Measurements from ENCODE around the gene SLC12A4. TPM values are rescaled to one million over a fixed set of nuclear protein-coding genes. Genes with fewer than 3 reads are reported as not detected.
"Not testable (repeated sequence)": the region's sequence is repeated elsewhere in the genome, so short reads cannot be mapped to it uniquely, and the experiment has no call there.

SLC12A4 gene
- total and polyA plus RNA-seq, 10 donors: 4.6 to 68.5 (median 29.4) TPM

DNA sequence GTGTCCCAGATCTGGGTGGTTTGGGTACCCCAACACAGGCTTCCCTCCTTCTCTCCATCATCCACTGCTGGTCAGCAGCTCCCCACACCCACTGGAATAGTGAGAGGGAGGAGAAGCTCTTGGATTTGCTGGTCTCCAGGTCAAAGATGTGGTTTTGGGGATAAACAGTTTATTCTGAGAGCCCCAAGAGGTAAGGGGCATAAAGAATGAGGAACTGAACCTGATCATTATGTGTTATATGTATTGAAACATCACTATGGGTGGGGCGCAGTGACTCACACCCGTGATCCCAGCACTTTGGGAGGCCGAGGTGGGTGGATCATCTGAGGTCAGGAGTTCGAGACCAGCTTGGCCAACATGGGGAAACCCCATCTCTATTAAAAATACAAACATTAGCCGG, 27.0 kb upstream of the SLC12A4 start:
- no peaks in the 10 kb centered on the region for H3K9me3 ChIP-seq
- peaks cover 20 to 88% (median 68%) of the 10 kb centered on the region in 6 donors for H3K4me1 ChIP-seq
- TF ChIP-seq, protein P1, sequence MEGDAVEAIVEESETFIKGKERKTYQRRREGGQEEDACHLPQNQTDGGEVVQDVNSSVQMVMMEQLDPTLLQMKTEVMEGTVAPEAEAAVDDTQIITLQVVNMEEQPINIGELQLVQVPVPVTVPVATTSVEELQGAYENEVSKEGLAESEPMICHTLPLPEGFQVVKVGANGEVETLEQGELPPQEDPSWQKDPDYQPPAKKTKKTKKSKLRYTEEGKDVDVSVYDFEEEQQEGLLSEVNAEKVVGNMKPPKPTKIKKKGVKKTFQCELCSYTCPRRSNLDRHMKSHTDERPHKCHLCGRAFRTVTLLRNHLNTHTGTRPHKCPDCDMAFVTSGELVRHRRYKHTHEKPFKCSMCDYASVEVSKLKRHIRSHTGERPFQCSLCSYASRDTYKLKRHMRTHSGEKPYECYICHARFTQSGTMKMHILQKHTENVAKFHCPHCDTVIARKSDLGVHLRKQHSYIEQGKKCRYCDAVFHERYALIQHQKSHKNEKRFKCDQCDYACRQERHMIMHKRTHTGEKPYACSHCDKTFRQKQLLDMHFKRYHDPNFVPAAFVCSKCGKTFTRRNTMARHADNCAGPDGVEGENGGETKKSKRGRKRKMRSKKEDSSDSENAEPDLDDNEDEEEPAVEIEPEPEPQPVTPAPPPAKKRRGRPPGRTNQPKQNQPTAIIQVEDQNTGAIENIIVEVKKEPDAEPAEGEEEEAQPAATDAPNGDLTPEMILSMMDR (IDR thresholded peaks at IDR 0.05 in 8 of 11, conservative IDR thresholded peaks at IDR 0.05 in 3 of 11): no peak
- TF ChIP-seq POLR2A (IDR thresholded peaks at IDR 0.05) (no peak), POLR2AphosphoS5 (IDR thresholded peaks at IDR 0.05) (no peak)
- peaks cover 0 to 18% (median 0%) of the 10 kb centered on the region in 6 donors for H3K36me3 ChIP-seq
- WGBS, 5 donors: 40 to 65% (median 59%) methylated on average over 5 of the region's 5 CpGs
- peak overlapping the region; percentile 11 to 93 (median 60) for H3K27ac ChIP-seq
- H3K27me3 ChIP-seq (replicated peaks in 1 of 7): no peaks in the 10 kb centered on the region
- H3K4me3 ChIP-seq: peak overlapping the region in 1 of 8 donors; percentile 2
- intact Hi-C loops (cut with DNase I; ENCODE audit: low total_unique reads): no loop called here
- DNase-seq: no peak

DNA sequence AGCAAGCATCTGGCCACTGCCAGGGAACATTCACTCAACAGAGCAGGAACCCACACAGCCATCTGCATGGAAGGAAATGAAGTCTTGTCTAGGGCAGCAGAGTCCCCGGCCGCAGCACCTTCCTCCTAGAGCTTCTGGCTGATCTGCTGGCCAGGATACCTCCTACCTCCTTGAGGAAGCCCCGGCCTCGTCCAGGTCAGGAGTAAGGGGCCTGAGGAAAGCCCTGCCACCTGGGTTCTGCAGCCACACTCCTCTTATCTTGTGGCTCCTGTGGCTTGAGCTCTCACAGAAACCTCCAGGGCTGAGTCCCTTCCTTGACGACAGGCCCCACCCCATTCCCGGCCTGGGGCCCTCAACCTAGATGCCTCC, 25.6 kb upstream of the SLC12A4 start:
- H3K27me3 ChIP-seq (replicated peaks in 1 of 7); DNase-seq; H3K9me3 ChIP-seq: not testable (repeated sequence)
- peak overlapping the region in 5 of 8 donors; percentile 33 to 64 (median 36) for H3K4me3 ChIP-seq
- peak overlapping the region; percentile 82 to 93 (median 86) for H3K27ac ChIP-seq
- peaks cover 17 to 88% (median 55%) of the 10 kb centered on the region in 6 donors for H3K4me1 ChIP-seq
- H3K36me3 ChIP-seq: peaks cover 0 to 27% (median 0%) of the 10 kb centered on the region in 6 donors
- WGBS, 5 donors: 14 to 41% (median 30%) methylated on average over 4 to 6 of the region's 6 CpGs; no CpG with 5 or more reads in 1 of the 5 donors
- intact Hi-C loops (cut with DNase I; ENCODE audit: low total_unique reads): loop anchor here (5.0 kb wide), 1 partner anchor 48 kb away; no protein-coding TSS in a partner anchor

DNA sequence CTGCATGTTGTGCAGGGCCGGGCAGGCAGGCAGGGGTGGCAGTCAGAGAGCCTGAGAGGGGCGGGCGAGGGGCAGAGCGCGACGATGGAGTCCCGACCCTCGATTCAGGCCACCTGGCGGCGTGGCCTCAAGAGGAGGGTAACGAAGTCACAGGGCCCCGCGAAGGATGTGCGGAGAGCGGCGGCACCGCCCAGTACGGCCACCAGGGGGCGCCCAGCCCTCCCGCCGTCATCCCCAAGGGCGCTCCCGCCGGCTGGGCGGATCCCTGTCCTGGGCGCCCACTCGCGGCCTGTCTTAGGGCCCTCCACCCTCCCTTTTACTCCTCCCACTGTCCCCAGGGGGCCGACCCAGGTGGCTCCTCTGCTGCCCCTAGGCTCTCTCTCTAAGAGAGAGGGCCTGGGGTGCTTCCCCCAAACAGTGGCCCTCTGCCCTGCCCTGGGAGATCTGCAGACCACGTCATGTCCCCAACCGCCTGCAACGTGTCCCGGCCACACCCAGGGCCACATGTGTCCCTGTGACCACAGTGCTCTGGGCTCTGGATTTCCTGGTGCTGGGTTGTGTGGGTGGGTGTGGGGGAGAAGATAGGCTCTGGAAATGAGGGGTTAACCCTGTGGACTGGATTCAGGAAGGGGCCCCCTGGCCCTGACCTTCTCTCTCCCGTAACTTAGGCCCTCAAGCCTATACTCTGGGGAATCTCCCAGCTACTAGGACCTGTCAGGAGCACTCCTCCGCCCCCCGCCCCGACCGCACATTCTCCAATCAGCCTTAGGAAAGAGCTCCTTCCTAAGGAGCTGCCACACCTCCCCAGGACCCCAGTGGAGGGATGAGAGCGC, 25.0 kb upstream of the SLC12A4 start:
- peak overlapping the region; percentile 9 to 64 (median 34) for H3K4me3 ChIP-seq
- intact Hi-C loops (cut with DNase I; ENCODE audit: low total_unique reads): loop anchor here (5.0 kb wide), 1 partner anchor 49 kb away; no protein-coding TSS in a partner anchor

DNA sequence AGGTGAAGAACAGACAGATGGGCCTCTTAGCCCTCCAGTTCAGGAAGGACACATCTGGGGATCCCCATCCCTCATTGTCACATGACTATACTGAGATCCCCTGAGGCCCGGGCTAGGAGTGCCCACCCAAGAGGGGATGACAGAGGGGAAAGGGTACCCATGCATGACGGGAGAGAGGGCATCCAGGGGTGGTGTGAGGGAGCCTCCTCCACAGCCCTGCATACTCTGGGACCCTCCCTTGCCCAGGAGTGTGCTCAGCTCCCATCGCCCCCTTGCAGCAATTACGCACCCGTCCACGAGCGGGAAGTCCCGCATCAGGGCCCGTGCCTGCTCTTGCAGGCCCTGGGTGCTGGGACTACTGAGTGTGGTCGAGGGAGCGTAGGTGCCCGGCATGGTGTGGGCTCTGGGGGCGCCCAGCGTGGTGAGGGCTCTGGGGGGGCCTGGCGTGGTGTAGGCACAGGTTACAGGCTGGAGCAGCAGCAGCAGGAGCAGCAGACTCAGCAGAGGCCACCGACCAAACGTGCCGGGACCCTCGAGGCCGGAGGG, 24.3 kb upstream of the SLC12A4 start:
- no peak for DNase-seq
- no peak for TF ChIP-seq POLR2AphosphoS5 (IDR thresholded peaks at IDR 0.05)
- TF ChIP-seq, protein P1 (IDR thresholded peaks at IDR 0.05 in 8 of 11, conservative IDR thresholded peaks at IDR 0.05 in 3 of 11): no peak
- TF ChIP-seq POLR2A (IDR thresholded peaks at IDR 0.05): no peak
- intact Hi-C loops (cut with DNase I; ENCODE audit: low total_unique reads): loop anchor here (5.0 kb wide), 1 partner anchor 50 kb away; no protein-coding TSS in a partner anchor
- Histone ChIP-seq H3K9me3 (no peaks in the 10 kb centered on the region), H3K27me3 (replicated peaks in 1 of 7) (no peaks in the 10 kb centered on the region), H3K27ac (peak overlapping the region; percentile 82 to 93 (median 86)), H3K4me1 (peaks cover 17 to 88% (median 46%) of the 10 kb centered on the region in 6 donors), H3K4me3 (peak overlapping the region in 4 of 8 donors; percentile 35 to 64 (median 36)), H3K36me3 (peaks cover 0 to 27% (median 0%) of the 10 kb centered on the region in 6 donors)
- WGBS, 5 donors: 59 to 78% (median 72%) methylated on average over 16 to 20 of the region's 20 CpGs

More for the DNA sequence above, 25.0 kb upstream of the SLC12A4 start:
- DNase-seq: peak; percentile 97
- WGBS, 5 donors: 6 to 12% (median 9%) methylated on average over 15 to 39 of the region's 39 CpGs
- no peaks in the 10 kb centered on the region for H3K27me3 ChIP-seq (replicated peaks in 1 of 7)
- H3K4me1 ChIP-seq: peaks cover 17 to 88% (median 52%) of the 10 kb centered on the region in 6 donors
- TF ChIP-seq POLR2A (IDR thresholded peaks at IDR 0.05): no peak
- peak; percentile 58 to 87 (median 71) for TF ChIP-seq POLR2AphosphoS5 (IDR thresholded peaks at IDR 0.05)
- TF ChIP-seq, protein P1 (IDR thresholded peaks at IDR 0.05 in 8 of 11, conservative IDR thresholded peaks at IDR 0.05 in 3 of 11): peak; percentile 99 to 100 (median 99)
- H3K36me3 ChIP-seq: peaks cover 0 to 27% (median 0%) of the 10 kb centered on the region in 6 donors
- no peaks in the 10 kb centered on the region for H3K9me3 ChIP-seq
- peak overlapping the region; percentile 82 to 93 (median 86) for H3K27ac ChIP-seq

Data from spleen (tissue), 11 donors.